ENCODE measurements around the gene HTRA1. TPM values are rescaled to one million over a fixed set of nuclear protein-coding genes. Genes with fewer than 3 reads are reported as not detected.

HTRA1 gene
- polyA plus RNA-seq, 6 donors from 2014 or later: not detected

Other genes with a start within 250 kb of the HTRA1 start
- gene BTBD16, start 190.3 kb upstream of the HTRA1 start, polyA plus RNA-seq (ENCODE audit: low read depth in 6 of 6): not detected
- 10 to 100 TPM; 78.2 to 95.7 (median 89.4) TPM for gene PLEKHA1, start 86.8 kb upstream of the HTRA1 start, polyA plus RNA-seq (ENCODE audit: low read depth in 6 of 6)
- not detected for gene ARMS2, start 6.9 kb upstream of the HTRA1 start, polyA plus RNA-seq (ENCODE audit: low read depth in 6 of 6)
- gene DMBT1, start 99.2 kb downstream of the HTRA1 start, polyA plus RNA-seq (ENCODE audit: low read depth in 6 of 6): not detected
- not detected for gene C10orf120, start 238.3 kb downstream of the HTRA1 start, polyA plus RNA-seq (ENCODE audit: low read depth in 6 of 6)

Data from naive B cell (primary cell).